ENCODE results near the gene SPINDOC. TPM values are rescaled to one million over a fixed set of nuclear protein-coding genes. Genes with fewer than 3 reads are reported as not detected.

SPINDOC gene
- total and polyA plus RNA-seq, 9 of the 15 experiments (the other 6 are each of a cell fraction or from before 2014, with no cell fraction given) = 0.70 to 36.3 (median 19.6) TPM

- TF ChIP-seq AFF1 (IDR thresholded peaks at IDR 0.05; ENCODE audit: low read depth in 1 of 2, partially characterized antibody in 2 of 2) = no peak
- TF ChIP-seq SP1 (CRISPR knock-in tag; IDR thresholded peaks at IDR 0.05) = no peak; the same call in 1 of the 2 replicates
- peak; percentile 38; the same call in 1 of the 2 replicates for TF ChIP-seq CEBPG (CRISPR knock-in tag; IDR thresholded peaks at IDR 0.05)
- TF ChIP-seq CEBPG (tag; conservative IDR thresholded peaks at IDR 0.05 in 1 of 2, IDR thresholded peaks at IDR 0.05 in 1 of 2) = no peak
- TF ChIP-seq ZHX1 (conservative IDR thresholded peaks at IDR 0.05; ENCODE audit: low read length) = no peak
- TF ChIP-seq CREBBP (IDR thresholded peaks at IDR 0.05; ENCODE audit: low read depth, low read length) = no peak
- TF ChIP-seq EGR1 (conservative IDR thresholded peaks at IDR 0.05) = peak; percentile 95
- TF ChIP-seq HOMEZ (CRISPR knock-in tag; IDR thresholded peaks at IDR 0.05) = no peak
- TF ChIP-seq ASH1L (IDR thresholded peaks at IDR 0.05; ENCODE audit: borderline replicate concordance, low read depth, partially characterized antibody) = no peak
- no peak for TF ChIP-seq ZNF699 (CRISPR knock-in tag; IDR thresholded peaks at IDR 0.05; ENCODE audit: insufficient replicate concordance)
- no peak for TF ChIP-seq ZC3H8 (IDR thresholded peaks at IDR 0.05)
- TF ChIP-seq NONO (IDR thresholded peaks at IDR 0.05; ENCODE audit: low read depth in 2 of 2, low read length in 1 of 2) = no peak
- no peak for TF ChIP-seq CSDE1 (IDR thresholded peaks at IDR 0.05)
- TF ChIP-seq RBBP5 (IDR thresholded peaks at IDR 0.05; ENCODE audit: borderline replicate concordance, insufficient read depth, low read length, poor library complexity, severe bottlenecking) = peak; percentile 34
- no peak for TF ChIP-seq ZNF140 (CRISPR knock-in tag; IDR thresholded peaks at IDR 0.05)
- TF ChIP-seq ZNF780A (CRISPR knock-in tag; IDR thresholded peaks at IDR 0.05) = no peak
- no peak for TF ChIP-seq ZNF23 (CRISPR knock-in tag; IDR thresholded peaks at IDR 0.05)
- TF ChIP-seq MAX (CRISPR knock-in tag; IDR thresholded peaks at IDR 0.05) = peak; percentile 33; the same call in 1 of the 2 replicates
- TF ChIP-seq DPF2 (IDR thresholded peaks at IDR 0.05) = 0 out of 2 replicates have a peak, but pooled peaks have one; percentile 16
These were observed 26.5 kb downstream of the SPINDOC start (continued) for GRCh38 chr11:63839508-63840355.

All from K562 (cell line).